GM21381 (cell line): ENCODE data around the gene UQCRHL.

Experiments used
- ATAC-seq: cut with Tn5 transposase; IDR thresholded peaks from one replicate; pipeline ENCODE4 v1.9.1; 2021; ENCODE audit warnings: mild to moderate bottlenecking, moderate library complexity; ENCODE audit not compliant: unreplicated experiment

Gene UQCRHL

DNA sequence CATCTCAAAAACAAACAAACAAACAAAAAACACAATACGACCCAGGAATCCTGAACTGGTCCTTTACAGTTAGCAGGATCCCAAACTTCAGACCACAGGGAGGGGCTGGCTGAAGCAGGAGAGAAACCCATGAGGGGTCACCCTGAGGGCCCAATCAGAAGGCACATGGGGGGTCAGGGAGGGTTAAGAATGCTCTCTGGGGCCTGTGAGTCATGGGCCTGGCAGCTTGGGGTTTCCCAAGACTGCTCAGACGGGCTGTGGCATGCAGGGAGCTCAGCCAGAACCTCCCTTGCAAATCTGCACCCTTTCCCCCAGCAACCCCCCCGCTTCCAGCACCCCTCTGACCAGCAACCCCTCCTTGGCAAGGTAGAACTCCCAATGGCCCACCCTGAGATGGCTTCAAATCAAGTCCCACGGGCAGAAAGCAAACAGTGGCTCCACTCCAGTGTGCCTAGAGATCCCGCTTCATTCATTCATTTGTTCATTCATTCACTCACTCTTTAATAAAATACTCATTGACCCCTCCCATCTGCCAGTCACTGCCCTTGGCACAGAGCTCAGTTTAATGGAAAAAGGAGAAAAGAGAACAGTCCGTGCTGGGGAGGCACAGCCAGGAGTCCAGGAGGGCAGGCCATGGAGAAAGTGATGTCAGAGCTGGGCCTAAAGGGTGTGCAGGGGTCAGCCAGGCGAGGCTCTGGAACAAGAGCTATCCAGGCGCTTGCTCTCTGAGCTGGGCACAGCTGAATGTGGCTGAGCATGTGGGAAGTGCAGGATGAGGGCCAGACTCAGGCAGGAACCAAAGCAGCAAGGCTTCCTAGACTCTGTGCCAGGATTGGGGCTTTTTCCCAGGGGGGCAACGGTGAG is 8.2 kb downstream of the UQCRHL start:
- ATAC-seq = no peak

DNA sequence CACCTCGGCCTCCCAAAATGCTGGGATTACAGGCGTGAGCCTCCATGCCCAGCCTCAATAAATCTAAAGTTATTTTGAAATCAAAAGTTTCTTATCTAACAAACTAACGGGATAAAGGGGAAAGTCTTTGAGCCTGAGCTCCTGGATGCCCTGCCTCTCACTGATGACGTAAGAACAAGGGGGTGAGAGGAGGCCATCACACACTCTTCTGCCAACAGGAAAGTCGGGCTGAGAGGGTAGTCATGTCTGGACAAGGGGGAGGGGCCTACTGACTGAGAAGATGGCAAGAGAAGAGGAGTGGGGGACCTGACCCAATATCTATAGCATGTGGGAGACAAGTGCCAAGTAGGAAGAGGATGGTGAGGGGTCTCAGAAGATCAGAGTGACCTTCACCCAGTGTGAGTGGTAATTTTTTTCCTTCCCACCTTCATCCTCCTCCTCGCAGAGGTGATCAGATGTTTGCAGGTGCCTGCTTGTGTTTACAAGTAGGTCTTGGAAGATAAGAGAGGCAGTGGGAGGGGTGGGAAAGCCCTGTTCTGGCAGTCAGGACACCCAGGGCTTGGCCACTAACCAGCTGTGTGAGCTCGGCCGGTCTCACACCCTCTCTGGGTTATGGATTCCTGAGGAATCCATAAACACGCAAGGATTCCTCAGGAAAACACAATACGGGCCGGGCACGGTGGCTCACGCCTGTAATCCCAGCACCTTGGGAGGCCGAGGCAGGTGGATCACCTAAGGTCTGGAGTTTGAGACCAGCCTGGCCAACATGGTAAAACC is 9.6 kb downstream of the UQCRHL start:
- ATAC-seq = no peak

DNA sequence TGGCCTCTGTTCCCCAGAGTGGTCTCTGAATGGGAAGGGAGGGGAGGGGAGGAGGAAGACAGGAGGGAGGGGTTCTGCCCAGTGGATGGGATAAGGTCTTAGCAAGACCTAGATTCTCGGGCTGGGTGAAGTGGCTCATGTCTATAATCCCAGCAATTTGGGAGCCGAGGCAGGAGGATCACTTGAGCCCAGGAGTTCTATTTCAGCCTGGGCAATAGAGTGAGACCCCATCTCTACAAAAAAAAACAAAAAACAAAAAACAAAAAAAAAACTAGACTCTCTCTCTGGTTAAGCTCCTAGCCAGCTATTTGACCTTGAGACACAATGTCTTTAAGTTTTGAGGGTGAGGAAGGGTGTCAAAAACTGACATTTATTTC is 11.4 kb downstream of the UQCRHL start:
- ATAC-seq = no peak

DNA sequence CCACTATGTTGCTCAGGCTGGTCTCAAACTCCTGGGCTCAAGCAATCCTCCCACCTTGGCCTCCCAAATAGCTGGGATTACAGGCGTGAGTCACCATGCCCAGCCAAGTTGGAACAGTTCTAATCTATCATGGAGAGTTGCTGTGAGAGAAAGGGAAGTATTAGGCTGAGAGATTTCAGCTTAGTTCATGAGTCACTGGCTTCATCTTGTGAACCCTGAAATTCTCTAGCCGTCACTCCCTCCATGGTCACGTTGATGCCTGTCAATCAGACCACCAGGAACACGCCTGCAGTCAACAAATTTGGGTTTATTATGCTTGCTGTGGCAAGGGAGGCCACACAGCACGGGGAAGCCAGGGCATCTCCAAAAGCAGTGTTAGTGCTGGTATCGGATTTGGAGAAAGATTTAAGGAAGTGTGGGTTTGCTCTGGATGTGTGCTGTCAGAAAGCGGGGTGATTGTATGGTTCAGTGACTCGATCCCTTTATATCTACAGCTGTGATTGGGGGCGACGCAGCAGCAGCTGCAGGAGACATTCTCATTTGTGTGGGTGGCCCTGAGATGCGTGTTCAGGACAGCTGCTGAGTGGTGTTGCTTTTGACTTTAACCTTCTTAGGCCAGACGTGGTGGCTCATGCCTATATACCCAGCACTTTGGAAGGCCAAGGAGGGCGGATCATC is 18.7 kb downstream of the UQCRHL start:
- no peak for ATAC-seq

DNA sequence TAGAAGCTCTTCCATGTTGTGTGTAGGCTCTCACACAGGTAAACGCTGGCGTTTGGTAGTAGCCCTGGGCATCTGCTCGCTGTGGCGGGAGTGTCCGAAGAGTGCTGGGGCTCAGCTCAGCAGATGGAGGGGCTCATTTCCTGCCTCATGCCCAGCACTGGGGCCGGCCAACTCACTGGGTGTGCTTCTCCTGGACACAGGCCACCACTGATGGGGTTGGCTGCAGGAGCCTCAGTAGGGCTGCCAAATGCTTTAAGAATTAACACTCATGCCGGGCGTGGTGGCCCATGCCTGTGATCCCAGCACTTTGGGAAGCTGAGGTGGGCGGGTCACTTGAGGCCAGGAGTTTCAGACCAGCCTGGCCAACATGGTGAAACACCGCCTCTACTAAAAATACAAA is 20.9 kb downstream of the UQCRHL start:
- ATAC-seq = no peak

DNA sequence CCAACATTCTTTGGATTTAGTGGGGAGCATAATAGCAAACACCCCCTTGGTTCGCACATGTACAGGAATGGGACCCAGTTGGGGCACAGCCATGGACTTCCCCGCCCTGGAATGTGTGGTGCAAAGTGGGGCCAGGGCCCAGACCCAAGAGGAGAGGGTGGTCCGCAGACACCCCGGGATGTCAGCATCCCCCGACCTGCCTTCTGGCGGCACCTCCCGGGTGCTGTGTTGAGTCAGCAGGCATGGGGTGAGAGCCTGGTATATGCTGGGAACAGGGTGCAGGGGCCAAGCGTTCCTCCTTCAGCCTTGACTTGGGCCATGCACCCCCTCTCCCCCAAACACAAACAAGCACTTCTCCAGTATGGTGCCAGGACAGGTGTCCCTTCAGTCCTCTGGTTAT is 21.8 kb downstream of the UQCRHL start:
- no peak for ATAC-seq

DNA sequence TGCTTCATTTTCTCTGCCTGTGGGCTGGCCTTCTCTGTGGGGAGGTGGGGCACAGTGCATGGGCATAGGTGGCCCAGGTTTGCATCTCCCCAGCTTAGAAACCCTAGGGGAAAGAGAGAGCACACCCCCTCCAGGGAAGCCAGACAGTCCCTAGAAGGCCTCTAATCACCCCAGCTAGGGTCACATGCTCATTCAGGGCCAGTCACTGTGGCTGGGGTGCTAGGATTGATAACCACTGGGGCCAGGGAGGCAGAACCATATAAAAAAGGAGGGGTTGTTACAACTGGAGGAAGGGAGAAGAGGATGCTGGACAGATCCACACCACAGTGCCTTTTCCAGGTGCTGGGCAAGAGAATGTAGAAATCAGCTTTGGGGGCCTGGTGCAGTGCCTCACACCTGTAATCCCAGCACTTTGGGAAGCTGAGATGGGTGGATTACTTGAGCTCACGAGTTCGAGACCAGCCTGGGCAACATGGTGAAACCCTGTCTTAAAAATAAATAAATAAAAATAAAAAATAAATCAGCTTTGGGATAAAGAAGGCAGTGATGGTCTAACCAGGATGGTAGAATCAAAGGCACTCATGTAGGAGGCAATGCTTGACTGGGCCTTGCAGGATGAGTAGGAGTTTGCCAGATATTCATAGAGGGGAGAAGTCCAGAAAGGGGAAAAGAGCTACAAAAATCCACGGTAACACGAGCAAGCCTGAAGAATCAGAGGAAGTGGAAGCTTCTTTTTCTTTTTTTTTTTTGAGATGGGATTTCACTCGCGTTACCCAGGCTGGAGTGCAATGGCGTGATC is 29.3 kb downstream of the UQCRHL start:
- no peak for ATAC-seq

DNA sequence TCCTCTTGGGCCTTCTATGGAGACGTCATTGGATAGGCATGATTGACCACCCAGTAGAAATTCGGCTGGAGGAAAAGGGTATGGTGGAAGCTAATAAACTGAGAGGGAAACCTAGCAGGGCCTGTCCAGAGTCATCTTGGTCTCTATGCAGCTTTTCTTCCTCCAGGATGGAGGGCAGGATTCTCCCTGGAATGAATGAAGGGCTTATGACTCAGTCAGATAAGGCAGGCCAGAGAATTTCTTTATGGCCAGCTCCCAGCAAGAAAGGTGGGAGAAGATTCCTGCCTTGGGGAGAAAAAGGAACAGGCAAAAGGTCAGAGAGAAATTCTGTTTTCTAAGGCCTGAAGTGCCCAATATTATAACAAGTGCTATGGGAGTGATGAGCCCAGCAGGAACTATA is 31.7 kb downstream of the UQCRHL start:
- no peak for ATAC-seq

DNA sequence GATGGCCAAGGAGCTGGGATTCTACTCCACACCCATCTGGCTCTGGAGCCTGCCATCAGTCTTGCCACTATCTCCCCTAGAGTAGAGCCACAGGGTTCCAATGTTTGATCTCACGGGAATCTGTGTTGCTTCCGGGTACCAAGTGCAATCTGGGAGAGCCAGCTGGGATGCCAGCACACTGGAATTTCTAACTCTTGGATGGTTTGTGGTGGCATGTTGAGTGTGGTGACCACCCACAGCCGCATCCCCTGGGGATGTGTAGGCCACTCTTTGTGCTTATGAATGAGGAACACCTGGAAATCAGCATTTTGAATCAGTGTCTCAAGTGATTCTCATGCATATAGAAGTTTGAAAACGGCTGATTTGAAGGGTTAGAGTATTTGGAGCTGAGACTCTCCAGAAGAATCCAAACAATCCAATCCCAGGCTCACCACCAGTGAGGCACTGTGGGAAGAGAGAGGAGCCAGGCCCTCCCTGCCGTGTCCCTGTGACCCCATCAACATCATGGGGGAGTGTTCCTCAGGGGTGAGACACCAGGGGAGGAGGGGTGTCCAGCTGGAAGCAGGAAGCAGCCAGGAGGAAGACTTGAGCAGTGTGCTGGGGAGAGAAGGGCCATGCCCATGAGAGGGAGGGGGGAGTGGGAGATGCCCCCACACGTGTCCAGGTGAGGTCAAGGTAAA is 35.5 kb downstream of the UQCRHL start:
- no peak for ATAC-seq

DNA sequence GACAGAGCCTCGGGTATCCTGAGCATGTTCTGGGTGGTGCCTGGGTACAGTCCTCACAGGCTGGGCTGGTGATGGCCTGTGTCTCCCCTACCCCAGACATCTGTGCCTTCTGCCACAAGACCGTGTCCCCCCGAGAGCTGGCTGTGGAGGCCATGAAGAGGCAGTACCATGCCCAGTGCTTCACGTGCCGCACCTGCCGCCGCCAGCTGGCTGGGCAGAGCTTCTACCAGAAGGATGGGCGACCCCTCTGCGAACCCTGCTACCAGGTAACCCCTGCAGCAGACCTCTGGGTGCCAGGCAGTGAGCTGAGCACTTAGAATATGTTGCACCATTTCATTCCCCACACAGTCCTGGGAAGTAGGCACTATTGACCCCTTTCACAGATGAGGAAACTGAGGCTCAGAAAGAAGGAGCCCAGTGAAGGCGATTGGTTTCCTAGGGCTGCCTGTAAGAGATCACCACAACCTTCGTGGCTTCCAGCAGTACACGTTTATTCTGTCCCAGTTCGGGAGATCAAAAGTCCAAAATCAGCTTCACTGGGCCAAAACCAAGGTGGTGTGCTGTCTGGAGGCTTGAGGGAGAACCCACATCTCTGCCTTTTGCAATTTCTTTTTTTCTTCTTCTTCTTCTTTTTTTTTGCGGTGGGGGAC is 37.0 kb downstream of the UQCRHL start:
- no peak for ATAC-seq

DNA sequence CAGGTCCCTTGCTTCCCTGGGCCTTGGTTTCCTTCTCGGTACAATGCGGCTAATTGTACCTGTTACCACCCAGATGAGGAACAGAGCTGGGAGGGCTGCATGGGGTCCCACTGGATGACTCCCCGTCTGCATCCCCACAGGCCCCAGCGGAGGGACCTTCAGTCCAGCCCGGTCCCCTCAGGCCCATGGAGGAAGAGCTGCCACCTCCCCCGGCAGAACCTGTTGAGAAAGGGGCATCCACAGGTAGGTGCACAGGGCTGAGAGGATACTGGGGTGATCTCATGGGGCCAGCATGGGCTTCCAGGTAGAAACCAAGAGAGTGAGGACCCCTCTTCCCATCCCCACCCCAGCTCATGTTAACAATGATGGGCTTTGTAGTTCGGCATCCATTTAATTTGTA is 39.1 kb downstream of the UQCRHL start:
- no peak for ATAC-seq

DNA sequence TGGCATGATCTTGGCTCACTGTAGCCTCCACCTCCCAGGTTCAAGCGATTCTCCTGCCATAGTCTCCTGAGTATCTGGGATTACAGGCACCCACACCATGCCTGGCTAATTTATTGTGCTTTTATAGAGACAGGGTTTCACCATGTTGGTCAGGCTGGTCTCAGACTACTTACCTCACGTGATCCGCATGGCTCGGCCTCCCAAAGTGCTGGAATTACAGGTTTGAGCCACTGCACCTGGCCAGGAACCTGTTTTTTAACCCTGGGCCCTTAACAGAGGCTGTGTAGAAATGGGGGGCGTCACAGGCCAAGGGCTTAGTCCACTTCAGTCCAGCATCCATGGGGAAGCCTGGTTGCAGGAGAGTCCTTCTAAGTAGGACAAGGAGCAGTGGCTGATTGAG is 39.5 kb downstream of the UQCRHL start:
- ATAC-seq = no peak

DNA sequence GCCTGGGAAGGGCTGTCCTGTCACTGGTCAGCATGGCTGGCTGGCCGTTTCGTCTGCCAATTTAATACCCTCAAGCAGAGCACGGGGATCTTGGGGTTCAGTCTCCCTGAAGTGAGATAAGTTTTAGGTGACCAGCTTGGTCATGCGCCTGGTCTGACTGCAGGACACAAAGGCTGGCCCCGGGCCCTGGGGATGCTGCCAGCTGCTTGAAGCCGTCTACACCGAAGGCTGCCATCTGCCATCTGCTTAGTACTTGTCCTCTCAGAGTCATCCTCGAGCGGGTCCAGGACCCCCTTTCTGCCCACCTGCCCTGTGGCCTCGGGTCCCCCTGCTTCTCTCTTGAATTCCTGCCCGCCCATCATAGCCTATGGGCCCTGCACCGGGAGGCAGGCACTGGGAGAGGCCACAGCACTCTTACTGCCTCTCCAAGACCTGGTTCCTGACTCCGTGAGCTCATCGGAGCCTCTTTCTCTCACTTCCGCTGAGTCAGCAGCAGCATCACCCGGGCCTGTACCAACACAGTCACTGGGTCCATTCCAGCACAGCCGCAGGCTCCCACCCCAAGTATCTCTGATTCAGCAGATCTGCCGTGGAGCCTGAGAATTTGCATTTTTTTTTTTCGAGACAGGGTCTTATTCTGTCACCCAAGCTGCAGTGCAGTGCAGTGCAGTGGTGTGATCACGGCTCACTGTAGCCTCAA is 41.8 kb downstream of the UQCRHL start:
- ATAC-seq = no peak

DNA sequence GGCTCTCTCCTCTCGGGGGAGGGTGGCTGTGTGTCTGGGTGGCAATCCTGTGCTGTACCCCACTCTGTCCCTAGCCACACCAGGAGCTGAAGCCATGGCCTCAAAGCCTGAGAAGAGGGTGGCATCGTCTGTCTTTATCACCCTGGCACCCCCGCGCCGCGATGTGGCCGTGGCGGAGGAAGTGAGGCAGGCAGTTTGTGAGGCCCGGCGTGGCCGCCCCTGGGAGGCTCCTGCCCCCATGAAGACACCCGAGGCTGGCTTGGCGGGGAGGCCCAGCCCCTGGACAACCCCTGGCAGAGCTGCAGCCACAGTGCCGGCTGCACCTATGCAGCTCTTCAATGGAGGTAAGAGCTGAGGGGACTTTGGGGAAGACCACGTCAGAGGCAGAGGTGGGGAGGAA is 42.6 kb downstream of the UQCRHL start:
- no peak for ATAC-seq

DNA sequence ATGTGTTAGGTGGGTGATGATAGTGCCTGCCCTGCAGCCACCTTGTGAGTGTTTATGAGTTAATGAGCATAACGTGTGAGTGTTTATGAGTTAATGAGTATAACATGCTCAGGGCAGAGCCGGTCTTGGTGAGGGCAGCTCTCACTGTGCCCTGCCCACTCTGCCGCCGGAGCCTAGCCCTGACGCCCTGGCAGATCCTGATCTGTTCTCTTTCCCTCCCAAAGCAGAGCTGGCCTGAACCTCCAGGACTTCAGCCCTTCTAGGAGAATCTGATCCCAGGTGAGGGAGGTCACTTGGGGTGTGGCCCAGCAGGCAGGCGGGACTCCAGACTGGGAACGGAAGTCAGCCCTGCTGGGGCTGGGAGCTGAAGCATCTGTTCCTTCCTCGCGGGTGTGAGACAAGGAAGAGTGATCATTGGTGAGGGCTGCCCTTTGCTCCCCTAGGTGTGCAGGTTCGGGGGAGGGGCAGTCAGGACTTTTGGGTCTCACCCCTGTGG is 43.1 kb downstream of the UQCRHL start:
- no peak for ATAC-seq

DNA sequence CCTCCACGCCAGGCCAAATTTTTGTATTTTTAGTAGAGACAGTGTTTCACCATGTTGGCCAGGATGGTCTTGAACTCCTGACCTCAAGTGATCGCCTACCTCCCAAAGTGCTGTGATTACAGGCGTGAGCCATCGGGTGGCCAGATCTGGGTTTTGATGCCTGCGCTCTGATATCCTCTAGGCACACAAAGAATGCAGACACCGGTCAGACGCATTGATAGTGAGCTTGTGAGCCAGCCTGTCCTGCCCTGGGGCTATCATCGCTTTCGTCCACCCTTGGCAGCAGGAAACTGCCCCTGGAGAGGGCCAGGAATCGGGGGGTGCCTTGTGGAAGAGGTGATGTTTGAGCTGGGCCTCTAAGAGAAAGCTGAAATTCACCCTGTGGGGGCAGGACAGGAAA is 44.9 kb downstream of the UQCRHL start:
- no peak for ATAC-seq

DNA sequence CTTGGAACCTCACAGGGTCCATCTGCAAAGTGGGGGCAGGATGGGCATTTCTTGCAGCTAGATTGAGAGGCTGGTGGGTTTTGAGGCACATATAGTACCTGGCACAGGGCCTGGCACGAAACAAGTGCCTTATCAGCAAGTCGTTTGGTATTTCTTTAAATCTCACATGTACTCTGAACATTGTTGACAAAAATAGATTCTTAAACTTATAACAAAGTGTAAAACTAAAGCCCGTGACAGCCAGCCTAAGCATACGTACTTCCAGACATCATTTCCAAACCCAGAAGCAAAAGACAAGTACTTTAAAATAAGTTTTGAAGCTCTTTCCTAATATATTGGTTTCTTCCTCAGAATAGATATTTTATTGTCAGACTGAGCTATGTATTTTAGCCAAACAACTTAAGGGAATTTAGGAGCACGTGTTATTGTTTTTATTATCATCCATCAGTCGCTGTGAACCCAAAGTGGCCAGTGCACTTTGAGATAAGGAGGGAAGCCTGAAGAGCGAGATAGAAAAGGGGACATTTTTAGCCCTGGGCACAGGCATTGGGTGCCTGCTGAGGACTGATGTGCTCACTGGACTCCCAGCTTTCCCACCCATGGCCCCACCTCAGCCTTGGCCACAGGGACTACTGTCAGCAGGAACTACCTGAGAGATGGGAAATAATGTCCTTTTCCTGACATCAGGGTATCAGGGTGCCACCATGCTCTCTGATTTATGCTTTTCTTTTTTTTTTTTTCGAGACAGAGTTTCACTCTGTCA is 45.9 kb downstream of the UQCRHL start:
- no peak for ATAC-seq

DNA sequence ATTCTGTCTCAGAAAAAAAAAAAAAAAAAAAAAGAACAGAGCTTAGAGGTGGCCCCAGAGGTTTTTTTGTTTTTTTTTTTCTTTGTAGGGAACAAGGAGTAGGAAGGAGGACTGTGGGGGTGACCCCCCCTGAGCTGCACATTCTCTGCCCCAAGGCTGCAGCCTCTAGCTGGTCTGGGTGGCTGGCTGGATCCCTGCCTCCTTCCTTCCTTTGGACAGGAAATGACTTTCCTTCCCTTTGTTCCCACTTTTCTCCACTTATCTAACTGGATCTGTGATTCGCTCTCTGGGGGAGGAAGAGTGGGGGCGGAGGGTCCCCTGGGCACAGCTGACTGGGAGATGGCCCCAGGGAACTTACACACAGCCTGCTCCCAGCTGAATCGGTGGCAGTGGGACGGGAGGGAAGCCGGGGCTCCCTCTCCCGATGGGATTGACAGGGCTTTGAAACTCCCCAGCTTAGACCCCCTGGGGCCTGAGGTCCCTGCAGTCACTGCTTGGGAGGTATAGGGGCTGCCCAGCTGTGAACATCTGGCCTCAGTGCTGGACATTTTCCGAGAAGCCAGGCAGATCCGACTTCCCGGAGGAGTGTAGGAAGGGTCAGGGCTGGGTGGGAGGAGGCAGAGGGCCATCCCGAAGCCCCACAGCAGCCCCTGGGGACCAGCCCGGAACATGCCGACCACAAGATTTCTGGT is 46.8 kb downstream of the UQCRHL start:
- ATAC-seq = no peak
